Measurements from ENCODE around the gene KCTD16. TPM values are rescaled to one million over a fixed set of nuclear protein-coding genes. Genes with fewer than 3 reads are reported as not detected.

Gene KCTD16
- total and polyA plus RNA-seq, 2 experiments from 2014 or later = 0.02 to 0.76 TPM

DNA sequence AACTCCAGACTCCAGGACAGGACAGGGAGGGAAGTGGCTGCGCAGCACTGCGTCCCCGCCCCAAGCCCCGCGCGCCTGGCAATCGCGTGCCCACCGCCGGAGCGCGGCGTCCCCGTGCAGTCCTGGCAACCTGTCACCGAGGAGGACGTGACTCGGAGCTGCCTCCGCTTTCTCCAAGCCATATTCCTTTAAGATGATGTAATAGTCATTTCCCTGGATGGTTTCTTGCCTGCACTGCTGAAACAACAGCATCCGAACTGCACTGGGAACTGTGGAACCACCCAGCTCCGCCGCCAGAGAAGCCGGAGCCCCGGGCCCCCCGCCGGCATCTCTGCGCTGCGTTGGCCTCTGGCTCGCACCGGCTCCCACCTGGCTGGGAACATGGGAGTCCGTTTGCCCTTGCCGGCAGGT is 34.5 kb downstream of the KCTD16 start:
- TF ChIP-seq NANOG (IDR thresholded peaks at IDR 0.05; ENCODE audit: borderline replicate concordance) (no peak), STAT1 (IDR thresholded peaks at IDR 0.05; ENCODE audit: unreplicated experiment) (no peak), ZNF331 (CRISPR knock-in tag; IDR thresholded peaks at IDR 0.05; ENCODE audit: low read depth) (no peak), ETS1 (IDR thresholded peaks at IDR 0.05) (no peak), POLR2AphosphoS5 (IDR thresholded peaks at IDR 0.05; ENCODE audit: low read depth) (no peak), EZH2phosphoT487 (IDR thresholded peaks at IDR 0.05; ENCODE audit: unreplicated experiment) (no peak), JUNB (IDR thresholded peaks at IDR 0.05; ENCODE audit: unreplicated experiment) (no peak)
- TF ChIP-seq, protein P1, sequence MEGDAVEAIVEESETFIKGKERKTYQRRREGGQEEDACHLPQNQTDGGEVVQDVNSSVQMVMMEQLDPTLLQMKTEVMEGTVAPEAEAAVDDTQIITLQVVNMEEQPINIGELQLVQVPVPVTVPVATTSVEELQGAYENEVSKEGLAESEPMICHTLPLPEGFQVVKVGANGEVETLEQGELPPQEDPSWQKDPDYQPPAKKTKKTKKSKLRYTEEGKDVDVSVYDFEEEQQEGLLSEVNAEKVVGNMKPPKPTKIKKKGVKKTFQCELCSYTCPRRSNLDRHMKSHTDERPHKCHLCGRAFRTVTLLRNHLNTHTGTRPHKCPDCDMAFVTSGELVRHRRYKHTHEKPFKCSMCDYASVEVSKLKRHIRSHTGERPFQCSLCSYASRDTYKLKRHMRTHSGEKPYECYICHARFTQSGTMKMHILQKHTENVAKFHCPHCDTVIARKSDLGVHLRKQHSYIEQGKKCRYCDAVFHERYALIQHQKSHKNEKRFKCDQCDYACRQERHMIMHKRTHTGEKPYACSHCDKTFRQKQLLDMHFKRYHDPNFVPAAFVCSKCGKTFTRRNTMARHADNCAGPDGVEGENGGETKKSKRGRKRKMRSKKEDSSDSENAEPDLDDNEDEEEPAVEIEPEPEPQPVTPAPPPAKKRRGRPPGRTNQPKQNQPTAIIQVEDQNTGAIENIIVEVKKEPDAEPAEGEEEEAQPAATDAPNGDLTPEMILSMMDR (conservative IDR thresholded peaks at IDR 0.05; ENCODE audit: low read depth in 2 of 2) = no peak; a peak in 1 of 4 replicates
- TF ChIP-seq, protein P2, sequence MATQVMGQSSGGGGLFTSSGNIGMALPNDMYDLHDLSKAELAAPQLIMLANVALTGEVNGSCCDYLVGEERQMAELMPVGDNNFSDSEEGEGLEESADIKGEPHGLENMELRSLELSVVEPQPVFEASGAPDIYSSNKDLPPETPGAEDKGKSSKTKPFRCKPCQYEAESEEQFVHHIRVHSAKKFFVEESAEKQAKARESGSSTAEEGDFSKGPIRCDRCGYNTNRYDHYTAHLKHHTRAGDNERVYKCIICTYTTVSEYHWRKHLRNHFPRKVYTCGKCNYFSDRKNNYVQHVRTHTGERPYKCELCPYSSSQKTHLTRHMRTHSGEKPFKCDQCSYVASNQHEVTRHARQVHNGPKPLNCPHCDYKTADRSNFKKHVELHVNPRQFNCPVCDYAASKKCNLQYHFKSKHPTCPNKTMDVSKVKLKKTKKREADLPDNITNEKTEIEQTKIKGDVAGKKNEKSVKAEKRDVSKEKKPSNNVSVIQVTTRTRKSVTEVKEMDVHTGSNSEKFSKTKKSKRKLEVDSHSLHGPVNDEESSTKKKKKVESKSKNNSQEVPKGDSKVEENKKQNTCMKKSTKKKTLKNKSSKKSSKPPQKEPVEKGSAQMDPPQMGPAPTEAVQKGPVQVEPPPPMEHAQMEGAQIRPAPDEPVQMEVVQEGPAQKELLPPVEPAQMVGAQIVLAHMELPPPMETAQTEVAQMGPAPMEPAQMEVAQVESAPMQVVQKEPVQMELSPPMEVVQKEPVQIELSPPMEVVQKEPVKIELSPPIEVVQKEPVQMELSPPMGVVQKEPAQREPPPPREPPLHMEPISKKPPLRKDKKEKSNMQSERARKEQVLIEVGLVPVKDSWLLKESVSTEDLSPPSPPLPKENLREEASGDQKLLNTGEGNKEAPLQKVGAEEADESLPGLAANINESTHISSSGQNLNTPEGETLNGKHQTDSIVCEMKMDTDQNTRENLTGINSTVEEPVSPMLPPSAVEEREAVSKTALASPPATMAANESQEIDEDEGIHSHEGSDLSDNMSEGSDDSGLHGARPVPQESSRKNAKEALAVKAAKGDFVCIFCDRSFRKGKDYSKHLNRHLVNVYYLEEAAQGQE (IDR thresholded peaks at IDR 0.05; ENCODE audit: unreplicated experiment) = no peak
- Mint-ChIP-seq H3K9me3 (no peaks in the 10 kb centered on the region), H3K27me3 (ENCODE audit: insufficient read depth, low read depth, poor library complexity) (peaks cover 8% of the 10 kb centered on the region), H3K4me3 (peak overlapping the region; percentile 71), H3K27ac (no peak overlapping the region), H3K4me1 (peaks cover 16% of the 10 kb centered on the region), H3K36me3 (ENCODE audit: low read depth) (no peaks in the 10 kb centered on the region)
- H3K79me2 ChIP-seq (replicated peaks; ENCODE audit: insufficient read depth) = no peaks in the 10 kb centered on the region
- no peaks in the 10 kb centered on the region for H3K36me3 ChIP-seq (ENCODE audit: insufficient read depth)
- DNase-seq (ENCODE audit: low spot score) (peak; percentile 80), ATAC-seq (peak; percentile 90)
- peak overlapping the region; percentile 83 for H3K4me2 ChIP-seq
- peak overlapping the region; percentile 95 for H2AFZ ChIP-seq
- peaks cover 19% of the 10 kb centered on the region for H3K27me3 ChIP-seq (ENCODE audit: insufficient read depth)
- no peaks in the 10 kb centered on the region; the same call in 1 of the 2 replicates for H4K20me1 ChIP-seq (replicated peaks; ENCODE audit: insufficient read depth)
- no peaks in the 10 kb centered on the region for H3F3A ChIP-seq (replicated peaks; ENCODE audit: low read depth)
- peak overlapping the region; percentile 68 for H3K4me3 ChIP-seq
- H3K9me2 ChIP-seq (ENCODE audit: insufficient read depth) = no peaks in the 10 kb centered on the region
- peaks cover 6% of the 10 kb centered on the region for H3K4me1 ChIP-seq (ENCODE audit: insufficient read depth)
- no peak overlapping the region for H3K27ac ChIP-seq (ENCODE audit: low read depth)

GRCh38 chr5:144206141-144206540 is 35.5 kb downstream of the KCTD16 start:
- H3K27ac Mint-ChIP-seq = no peak overlapping the region
- Histone ChIP-seq H3K27me3 (ENCODE audit: insufficient read depth) (peaks cover 19% of the 10 kb centered on the region), H3K4me2 (no peak overlapping the region), H3K36me3 (ENCODE audit: insufficient read depth) (no peaks in the 10 kb centered on the region), H2AFZ (no peak overlapping the region), H3K4me1 (ENCODE audit: insufficient read depth) (peaks cover 6% of the 10 kb centered on the region), H3K79me2 (replicated peaks; ENCODE audit: insufficient read depth) (no peaks in the 10 kb centered on the region), H3K9me2 (ENCODE audit: insufficient read depth) (no peaks in the 10 kb centered on the region), H3K4me3 (no peak overlapping the region), H3K27ac (ENCODE audit: low read depth) (no peak overlapping the region), H3F3A (replicated peaks; ENCODE audit: low read depth) (no peaks in the 10 kb centered on the region), H4K20me1 (replicated peaks; ENCODE audit: insufficient read depth) (no peaks in the 10 kb centered on the region; the same call in 1 of the 2 replicates)
- no peaks in the 10 kb centered on the region for H3K36me3 Mint-ChIP-seq (ENCODE audit: low read depth)
- DNase-seq (ENCODE audit: low spot score) = no peak
- peaks cover 8% of the 10 kb centered on the region for H3K27me3 Mint-ChIP-seq (ENCODE audit: insufficient read depth, low read depth, poor library complexity)
- TF ChIP-seq, protein P2 (IDR thresholded peaks at IDR 0.05; ENCODE audit: unreplicated experiment) = no peak
- TF ChIP-seq CREB1 (CRISPR knock-in tag; IDR thresholded peaks at IDR 0.05; ENCODE audit: low read depth) (no peak), JUNB (IDR thresholded peaks at IDR 0.05; ENCODE audit: unreplicated experiment) (no peak), POLR2AphosphoS5 (IDR thresholded peaks at IDR 0.05; ENCODE audit: low read depth) (no peak), ETS1 (IDR thresholded peaks at IDR 0.05) (no peak), EZH2 (IDR thresholded peaks at IDR 0.05; ENCODE audit: low read depth, unreplicated experiment) (no peak)
- no peak overlapping the region for H3K4me3 Mint-ChIP-seq
- no peak for ATAC-seq
- H3K9me3 Mint-ChIP-seq = no peaks in the 10 kb centered on the region
- H3K4me1 Mint-ChIP-seq = peaks cover 16% of the 10 kb centered on the region
